Suprapubic skin (tissue), 4 donors: Measurements from ENCODE around the gene THPO. TPM values are rescaled to one million over a fixed set of nuclear protein-coding genes. Genes with fewer than 3 reads are reported as not detected.

Experiments
- DNase-seq, 2 donors: peaks; one replicate each; pipeline ENCODE4 v3.0.0-alpha.2; 2019; ENCODE audit warnings: low spot score in 2 of 2
- H3K27ac ChIP-seq: fragments of 200-600 bp; sonication (generic); one replicate; pipeline ENCODE4 v1.5.1; 2019
- H3K27me3 ChIP-seq: fragments of 200-600 bp; sonication (generic); one replicate; pipeline ENCODE4 v1.5.1; 2019
- H3K36me3 ChIP-seq: fragments of 200-600 bp; sonication (generic); one replicate; pipeline ENCODE4 v1.5.1; 2019
- H3K4me1 ChIP-seq: fragments of 200-600 bp; sonication (generic); one replicate; pipeline ENCODE4 v1.5.1; 2019
- H3K4me3 ChIP-seq: fragments of 200-600 bp; sonication (generic); one replicate; pipeline ENCODE4 v1.5.1; 2019; ENCODE audit warnings: mild to moderate bottlenecking
- H3K9me3 ChIP-seq: fragments of 200-600 bp; sonication (generic); one replicate; pipeline ENCODE4 v1.5.1; 2019
- CTCF ChIP-seq, 2 donors: fragments of 200-600 bp in 1 of 2; fragments of 450-650 bp in 1 of 2; sonication (generic) in 1 of 2; IDR thresholded peaks; one replicate each; pipeline ENCODE4 v1.5.1; 2016 to 2019; ENCODE audit warnings: antibody characterized with exemption in 2 of 2, mild to moderate bottlenecking in 1 of 2, moderate library complexity in 1 of 2
- EP300 ChIP-seq: sonication (generic); formaldehyde crosslinking; IDR thresholded peaks from one replicate; pipeline ENCODE4 v1.6.1; 2017; ENCODE audit warnings: antibody characterized with exemption
- POLR2A ChIP-seq, 2 donors: fragments of 450-650 bp; IDR thresholded peaks; one replicate each; pipeline ENCODE4 v1.6.1; 2017; ENCODE audit warnings: antibody characterized with exemption in 2 of 2, mild to moderate bottlenecking in 2 of 2, moderate library complexity in 2 of 2
- POLR2AphosphoS5 ChIP-seq, 3 donors: sonication (generic); formaldehyde crosslinking; IDR thresholded peaks; one replicate each; pipeline ENCODE4 v1.6.1; 2017; ENCODE audit warnings: antibody characterized with exemption in 3 of 3
- WGBS: methylation state at CpG from one replicate; pipeline ENCODE4 v1.1.5; 2018; 5-methylcytosine and 5-hydroxymethylcytosine counted together
- total RNA-seq, 4 donors: library from RNA; depleted of rRNA; stranded (reverse); fragments of >200 nt; gene quantifications; one replicate each; pipeline ENCODE4 v1.1.0, GENCODE V29; 2016

THPO gene
- total RNA-seq, 4 donors from 2014 or later, result 0.93 TPM; not detected in 3

GRCh38 chr3:184415203-184415490 lies 37.1 kb upstream of the THPO start:
- Histone ChIP-seq H3K4me3 (no peak overlapping the region), H3K36me3 (no peaks in the 10 kb centered on the region), H3K9me3 (no peaks in the 10 kb centered on the region), H3K27ac (no peak overlapping the region), H3K27me3 (no peaks in the 10 kb centered on the region), H3K4me1 (no peaks in the 10 kb centered on the region)
- DNase-seq, result no peak
- TF ChIP-seq EP300 (no peak), POLR2A (IDR thresholded peaks at IDR 0.05) (no peak), POLR2AphosphoS5 (IDR thresholded peaks at IDR 0.05) (no peak), CTCF (IDR thresholded peaks at IDR 0.05) (no peak)
- WGBS, result 77% methylated on average over 4 of the region's 4 CpGs

- WGBS, result 73% methylated on average over 16 of the region's 16 CpGs
Measured at GRCh38 chr3:184414418-184415202, 36.6 kb upstream of the THPO start.

GRCh38 chr3:184409946-184410500 lies 32.0 kb upstream of the THPO start:
- TF ChIP-seq POLR2AphosphoS5 (IDR thresholded peaks at IDR 0.05) (no peak), POLR2A (IDR thresholded peaks at IDR 0.05) (no peak), CTCF (IDR thresholded peaks at IDR 0.05) (no peak), EP300 (no peak)
- WGBS, result 96% methylated on average over 10 of the region's 12 CpGs
- no peaks in the 10 kb centered on the region for H3K4me1 ChIP-seq
- H3K36me3 ChIP-seq, result no peaks in the 10 kb centered on the region
- H3K4me3 ChIP-seq, result no peak overlapping the region
- H3K27me3 ChIP-seq, result no peaks in the 10 kb centered on the region
- no peaks in the 10 kb centered on the region for H3K9me3 ChIP-seq
- no peak overlapping the region for H3K27ac ChIP-seq
- peak in 1 of 2 donors; percentile 25 for DNase-seq

More at GRCh38 chr3:184414418-184415202, 36.6 kb upstream of the THPO start:
- DNase-seq, result no peak
- TF ChIP-seq EP300, result no peak
- TF ChIP-seq CTCF (IDR thresholded peaks at IDR 0.05), result no peak
- no peak for TF ChIP-seq POLR2A (IDR thresholded peaks at IDR 0.05)
- TF ChIP-seq POLR2AphosphoS5 (IDR thresholded peaks at IDR 0.05), result no peak
- H3K27ac ChIP-seq, result no peak overlapping the region
- H3K27me3 ChIP-seq, result no peaks in the 10 kb centered on the region
- no peak overlapping the region for H3K4me3 ChIP-seq
- H3K36me3 ChIP-seq, result no peaks in the 10 kb centered on the region
- no peaks in the 10 kb centered on the region for H3K9me3 ChIP-seq
- no peaks in the 10 kb centered on the region for H3K4me1 ChIP-seq

- Histone ChIP-seq H3K4me1 (no peaks in the 10 kb centered on the region), H3K9me3 (no peaks in the 10 kb centered on the region), H3K27ac (no peak overlapping the region), H3K36me3 (no peaks in the 10 kb centered on the region), H3K27me3 (no peaks in the 10 kb centered on the region), H3K4me3 (no peak overlapping the region)
- peak in 1 of 2 donors; percentile 48 for DNase-seq
- 95% methylated on average over 6 of the region's 8 CpGs for WGBS
- no peak for TF ChIP-seq EP300
- TF ChIP-seq POLR2A (IDR thresholded peaks at IDR 0.05), result no peak
- no peak for TF ChIP-seq POLR2AphosphoS5 (IDR thresholded peaks at IDR 0.05)
- TF ChIP-seq CTCF (IDR thresholded peaks at IDR 0.05), result no peak
Measured at GRCh38 chr3:184409331-184409926, 31.4 kb upstream of the THPO start.
